Measurements from ENCODE around the gene GINS2. TPM values are rescaled to one million over a fixed set of nuclear protein-coding genes. Genes with fewer than 3 reads are reported as not detected.
A peak's percentile ranks its signal among the peaks of the same experiment; 100 is the strongest.

The GINS2 gene
- total RNA-seq, 1 donor from 2014 or later, result 1.2 TPM

- no peak for DNase-seq (ENCODE audit: low spot score)
Measured at GRCh38 chr16:85654251-85655095, 34.3 kb downstream of the GINS2 start.

- no peak for DNase-seq (ENCODE audit: low spot score)
Measured at GRCh38 chr16:85653290-85653891, 35.4 kb downstream of the GINS2 start.

- peak; percentile 87 for DNase-seq (ENCODE audit: low spot score)
Measured at GRCh38 chr16:85652431-85653221, 36.1 kb downstream of the GINS2 start.

- peak; percentile 47 for DNase-seq (ENCODE audit: low spot score)
Measured at GRCh38 chr16:85651629-85652430, 36.9 kb downstream of the GINS2 start.

- DNase-seq (ENCODE audit: low spot score), result peak; percentile 38
Measured at GRCh38 chr16:85650844-85651628, 37.7 kb downstream of the GINS2 start.

GRCh38 chr16:85650135-85650843 lies 38.5 kb downstream of the GINS2 start:
- no peak for DNase-seq (ENCODE audit: low spot score)

- no peak for DNase-seq (ENCODE audit: low spot score)
Measured at GRCh38 chr16:85649411-85650134, 39.2 kb downstream of the GINS2 start.

GRCh38 chr16:85648805-85649204 lies 39.9 kb downstream of the GINS2 start:
- no peak for DNase-seq (ENCODE audit: low spot score)

- DNase-seq (ENCODE audit: low spot score), result no peak
Measured at GRCh38 chr16:85648070-85648714, 40.6 kb downstream of the GINS2 start.

GRCh38 chr16:85646976-85647375 lies 41.8 kb downstream of the GINS2 start:
- no peak for DNase-seq (ENCODE audit: low spot score)

- DNase-seq (ENCODE audit: low spot score), result no peak
Measured at GRCh38 chr16:85646358-85646907, 42.3 kb downstream of the GINS2 start.

- no peak for DNase-seq (ENCODE audit: low spot score)
Measured at GRCh38 chr16:85645021-85645589, 43.6 kb downstream of the GINS2 start.

- no peak for DNase-seq (ENCODE audit: low spot score)
Measured at GRCh38 chr16:85644093-85644712, 44.6 kb downstream of the GINS2 start.

GRCh38 chr16:85643631-85644030 lies 45.1 kb downstream of the GINS2 start:
- peak; percentile 15 for DNase-seq (ENCODE audit: low spot score)

GRCh38 chr16:85642762-85643358 lies 45.9 kb downstream of the GINS2 start:
- DNase-seq (ENCODE audit: low spot score), result no peak

- DNase-seq (ENCODE audit: low spot score), result no peak
Measured at GRCh38 chr16:85641776-85642176, 47.0 kb downstream of the GINS2 start.

- no peak for DNase-seq (ENCODE audit: low spot score)
Measured at GRCh38 chr16:85641305-85641704, 47.4 kb downstream of the GINS2 start.

Measured in umbilical cord (tissue), 2 donors.